CD14-positive monocyte (primary cell): ENCODE results near the gene SLC35F3. TPM values are rescaled to one million over a fixed set of nuclear protein-coding genes. Genes with fewer than 3 reads are reported as not detected.
A peak's percentile ranks its signal among the peaks of the same experiment; 100 is the strongest.

Experiments used
- DNase-seq, 3 donors: peaks; one replicate each; pipeline ENCODE4 v3.0.0-alpha.2; 2011 to 2022
- H2AFZ ChIP-seq: 2 replicates; pipeline ENCODE4 v1.6.0; 2012; ENCODE audit warnings: mild to moderate bottlenecking, low read depth, low read length, inconsistent platforms; ENCODE audit not compliant: insufficient read depth, poor library complexity, severe bottlenecking
- H3K27ac ChIP-seq, 2 donors: 1 replicate in 1 of 2; 2 replicates in 1 of 2; pipeline ENCODE4 v1.5.1; 2012 to 2013; ENCODE audit warnings: low read length in 2 of 2, control low read depth in 1 of 2, inconsistent platforms in 1 of 2, low read depth in 1 of 2, mild to moderate bottlenecking in 1 of 2
- H3K27me3 ChIP-seq, 2 donors: one replicate each; pipeline versions ENCODE4 v1.6.0 to v1.6.1; 2011 to 2013; ENCODE audit warnings: low read length in 2 of 2; ENCODE audit not compliant: control insufficient read depth in 2 of 2, insufficient read depth in 2 of 2
- H3K36me3 ChIP-seq, 2 donors: replicated peaks in 1 of 2; 1 replicate in 1 of 2; 2 replicates in 1 of 2; pipeline versions ENCODE4 v1.5.1 to v1.6.1; 2012 to 2013; ENCODE audit warnings: low read length in 2 of 2, control low read depth in 1 of 2, inconsistent platforms in 1 of 2, mild to moderate bottlenecking in 1 of 2; ENCODE audit not compliant: insufficient read depth in 2 of 2, control insufficient read depth in 1 of 2
- H3K4me1 ChIP-seq, 2 donors: 1 replicate in 1 of 2; 2 replicates in 1 of 2; pipeline versions ENCODE4 v1.5.1 to v1.6.1; 2012 to 2013; ENCODE audit warnings: low read length in 2 of 2, control low read depth in 1 of 2, inconsistent platforms in 1 of 2, mild to moderate bottlenecking in 1 of 2, moderate library complexity in 1 of 2; ENCODE audit not compliant: insufficient read depth in 2 of 2, control insufficient read depth in 1 of 2
- H3K4me2 ChIP-seq: replicated peaks from 2 replicates; pipeline ENCODE3; 2012; ENCODE audit warnings: low read length, moderate library complexity, mild to moderate bottlenecking; ENCODE audit not compliant: poor library complexity, severe bottlenecking; ENCODE audit errors: extremely low read depth
- H3K4me3 ChIP-seq, 3 experiments: fragments of 200-600 bp in 1 of 3; sonication (generic) in 1 of 3; replicated peaks in 1 of 3; 1 replicate in 2 of 3; 2 replicates in 1 of 3; pipeline ENCODE4 v1.5.1; 2011 to 2013; ENCODE audit warnings: low read length in 3 of 3, mild to moderate bottlenecking in 3 of 3, control low read depth in 2 of 3, low read depth in 2 of 3, inconsistent platforms in 1 of 3, moderate library complexity in 1 of 3
- H3K79me2 ChIP-seq: 2 replicates; pipeline ENCODE4 v1.6.0; 2012; ENCODE audit warnings: mild to moderate bottlenecking, control low read depth, inconsistent platforms, low read length, moderate library complexity; ENCODE audit not compliant: insufficient read depth
- H3K9ac ChIP-seq: 2 replicates; pipeline ENCODE4 v1.6.0; 2017; ENCODE audit warnings: low read length, mild to moderate bottlenecking; ENCODE audit not compliant: insufficient read depth, poor library complexity, severe bottlenecking
- H3K9me3 ChIP-seq, 2 donors: replicated peaks in 1 of 2; 1 replicate in 1 of 2; 2 replicates in 1 of 2; pipeline versions ENCODE4 v1.5.1 to v1.6.1; 2012 to 2013; ENCODE audit warnings: low read length in 2 of 2, control low read depth in 1 of 2; ENCODE audit not compliant: control insufficient read depth in 1 of 2, insufficient read depth in 1 of 2
- H4K20me1 ChIP-seq: 2 replicates; pipeline ENCODE4 v1.6.0; 2012; ENCODE audit warnings: mild to moderate bottlenecking, low read length, control low read depth, moderate library complexity; ENCODE audit not compliant: insufficient read depth
- H3K27ac Mint-ChIP-seq, 7 donors: one replicate each; pipeline ENCODE4 v1.8.0; 2020; ENCODE audit warnings: mild to moderate bottlenecking in 7 of 7, mixed read lengths in 7 of 7, moderate library complexity in 6 of 7, inconsistent platforms in 2 of 7
- H3K27me3 Mint-ChIP-seq, 3 donors: one replicate each; pipeline ENCODE4 v1.8.0; 2021 to 2022; ENCODE audit warnings: low read depth in 3 of 3, mild to moderate bottlenecking in 3 of 3, mixed read lengths in 3 of 3, moderate library complexity in 3 of 3, inconsistent platforms in 1 of 3
- H3K36me3 Mint-ChIP-seq, 2 donors: one replicate each; pipeline ENCODE4 v1.8.0; 2020; ENCODE audit warnings: mixed read lengths in 2 of 2, inconsistent platforms in 1 of 2, mild to moderate bottlenecking in 1 of 2
- H3K4me1 Mint-ChIP-seq: one replicate; pipeline ENCODE4 v1.8.0; 2020; ENCODE audit warnings: mild to moderate bottlenecking, mixed read lengths
- H3K4me3 Mint-ChIP-seq, 2 donors: one replicate each; pipeline ENCODE4 v1.8.0; 2020; ENCODE audit warnings: mild to moderate bottlenecking in 2 of 2, mixed read lengths in 2 of 2, moderate library complexity in 1 of 2
- H3K9me3 Mint-ChIP-seq, 7 donors: one replicate each; pipeline ENCODE4 v1.8.0; 2020 to 2022; ENCODE audit warnings: mixed read lengths in 7 of 7, mild to moderate bottlenecking in 6 of 7, moderate library complexity in 6 of 7, inconsistent platforms in 2 of 7
- WGBS: methylation state at CpG from one replicate; pipeline ENCODE4 v1.1.5; 2013; ENCODE audit warnings: missing lambda C conversion rate; ENCODE audit not compliant: insufficient coverage; 5-methylcytosine and 5-hydroxymethylcytosine counted together
- intact Hi-C, 2 donors: fragments of 100-400 bp; cut with micrococcal nuclease; formaldehyde crosslinking; loops; one replicate each; pipeline versions ENCODE4 v1.15.0 to v1.15.1; 2023
- polyA plus RNA-seq, 3 donors: library from polyadenylated mRNA; depleted of rRNA in 1 of 3; unstranded in 2 of 3; stranded (reverse) in 1 of 3; fragments of 300-500 nt in 2 of 3; fragments of >200 nt in 1 of 3; fragmentation: Illumina TruSeq in 2 of 3; gene quantifications; 1 replicate in 2 of 3; 2 replicates in 1 of 3; pipeline ENCODE4 v1.2.3, GENCODE V29; 2012 to 2021
- TF ChIP-seq, protein P1 (sequence below): fragments of 200-600 bp; IDR thresholded peaks from one replicate; pipeline ENCODE4 v1.8.0; 2022; ENCODE audit warnings: antibody characterized with exemption, mild to moderate bottlenecking

Gene SLC35F3
- polyA plus RNA-seq, 3 donors = 0.17 to 0.78 TPM; not detected in 1

DNA sequence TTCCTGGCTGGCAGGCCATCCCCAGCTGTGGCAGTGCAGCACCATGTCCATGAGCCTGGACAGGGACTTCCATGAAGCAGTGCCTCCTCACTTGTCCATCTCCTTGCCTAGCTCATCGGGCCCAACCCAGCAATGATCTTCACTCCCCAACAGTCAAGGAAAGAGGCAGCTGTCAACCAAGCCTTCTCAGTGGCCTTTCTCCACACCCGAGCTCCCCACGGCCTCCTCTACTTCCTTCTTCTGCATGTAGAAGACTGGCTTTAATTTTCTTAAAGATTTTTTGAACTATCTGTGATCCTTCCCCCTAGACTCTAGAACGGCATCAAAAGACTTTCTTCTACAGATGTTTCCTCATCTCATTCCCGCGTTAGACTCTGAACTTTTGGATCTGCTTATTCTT lies 403.2 kb downstream of the SLC35F3 start:
- Histone ChIP-seq H3K4me2 (no peak overlapping the region), H3K4me3 (no peak overlapping the region), H2AFZ (peak overlapping the region; percentile 8), H4K20me1 (no peaks in the 10 kb centered on the region), H3K9me3 (no peaks in the 10 kb centered on the region), H3K79me2 (no peaks in the 10 kb centered on the region), H3K4me1 (peaks cover 17 to 19% of the 10 kb centered on the region in 2 donors), H3K36me3 (no peaks in the 10 kb centered on the region), H3K27ac (no peak overlapping the region), H3K27me3 (no peaks in the 10 kb centered on the region), H3K9ac (no peak overlapping the region)
- no CpG with 5 or more reads among the region's 6 CpGs for WGBS
- Mint-ChIP-seq H3K27ac (peak overlapping the region in 1 of 7 donors; percentile 21), H3K4me1 (peaks cover 11% of the 10 kb centered on the region), H3K4me3 (no peak overlapping the region), H3K36me3 (no peaks in the 10 kb centered on the region), H3K9me3 (peaks cover 0 to 5% (median 0%) of the 10 kb centered on the region in 7 donors), H3K27me3 (peaks cover 0 to 4% (median 0%) of the 10 kb centered on the region in 3 donors)
- intact Hi-C loops = loop anchor here in 1 of 2 donors (10.0 kb wide), 2 partner anchors 153 to 193 kb away; no protein-coding TSS in a partner anchor
- no peak for DNase-seq
- TF ChIP-seq, protein P1, sequence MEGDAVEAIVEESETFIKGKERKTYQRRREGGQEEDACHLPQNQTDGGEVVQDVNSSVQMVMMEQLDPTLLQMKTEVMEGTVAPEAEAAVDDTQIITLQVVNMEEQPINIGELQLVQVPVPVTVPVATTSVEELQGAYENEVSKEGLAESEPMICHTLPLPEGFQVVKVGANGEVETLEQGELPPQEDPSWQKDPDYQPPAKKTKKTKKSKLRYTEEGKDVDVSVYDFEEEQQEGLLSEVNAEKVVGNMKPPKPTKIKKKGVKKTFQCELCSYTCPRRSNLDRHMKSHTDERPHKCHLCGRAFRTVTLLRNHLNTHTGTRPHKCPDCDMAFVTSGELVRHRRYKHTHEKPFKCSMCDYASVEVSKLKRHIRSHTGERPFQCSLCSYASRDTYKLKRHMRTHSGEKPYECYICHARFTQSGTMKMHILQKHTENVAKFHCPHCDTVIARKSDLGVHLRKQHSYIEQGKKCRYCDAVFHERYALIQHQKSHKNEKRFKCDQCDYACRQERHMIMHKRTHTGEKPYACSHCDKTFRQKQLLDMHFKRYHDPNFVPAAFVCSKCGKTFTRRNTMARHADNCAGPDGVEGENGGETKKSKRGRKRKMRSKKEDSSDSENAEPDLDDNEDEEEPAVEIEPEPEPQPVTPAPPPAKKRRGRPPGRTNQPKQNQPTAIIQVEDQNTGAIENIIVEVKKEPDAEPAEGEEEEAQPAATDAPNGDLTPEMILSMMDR = no peak

DNA sequence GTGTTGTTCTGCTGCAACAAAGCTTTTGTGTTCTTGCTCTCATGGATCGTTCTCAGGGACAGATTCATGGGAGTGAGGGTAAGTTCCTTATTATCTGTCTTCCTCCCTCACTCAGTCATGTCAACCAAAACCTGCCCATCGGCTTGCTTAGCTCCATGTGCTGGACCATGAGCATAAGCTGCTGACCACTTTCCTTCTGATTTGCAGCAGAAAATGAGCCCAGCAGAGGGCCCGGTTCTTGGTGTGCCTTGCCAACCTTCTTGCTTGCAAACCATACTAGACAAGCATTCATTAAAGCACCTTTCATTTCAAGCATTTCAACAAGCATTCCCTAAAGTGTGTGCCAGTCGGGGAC lies 404.7 kb downstream of the SLC35F3 start:
- H4K20me1 ChIP-seq = no peaks in the 10 kb centered on the region
- H3K4me2 ChIP-seq = no peak overlapping the region
- H3K79me2 ChIP-seq = no peaks in the 10 kb centered on the region
- Mint-ChIP-seq H3K4me3 (no peak overlapping the region), H3K9me3 (peaks cover 0 to under 1% (median 0%) of the 10 kb centered on the region in 7 donors), H3K4me1 (peaks cover 11% of the 10 kb centered on the region), H3K27me3 (peaks cover 0 to 4% (median 0%) of the 10 kb centered on the region in 3 donors), H3K27ac (peak overlapping the region in 1 of 7 donors; percentile 46), H3K36me3 (no peaks in the 10 kb centered on the region)
- H3K4me3 ChIP-seq = no peak overlapping the region
- WGBS = 69% methylated on average over 3 of the region's 4 CpGs
- H3K9ac ChIP-seq = no peak overlapping the region
- no peak overlapping the region for H3K27ac ChIP-seq
- DNase-seq = no peak
- H3K4me1 ChIP-seq = peaks cover 9 to 12% of the 10 kb centered on the region in 2 donors
- H3K27me3 ChIP-seq = no peaks in the 10 kb centered on the region
- intact Hi-C loops = loop anchor here in 1 of 2 donors (10.0 kb wide), 2 partner anchors 154 to 194 kb away; no protein-coding TSS in a partner anchor
- H2AFZ ChIP-seq = no peak overlapping the region
- TF ChIP-seq, protein P1 = no peak
- H3K36me3 ChIP-seq = no peaks in the 10 kb centered on the region
- H3K9me3 ChIP-seq = no peaks in the 10 kb centered on the region
